HEK293 (cell line): ENCODE measurements around the gene FXYD1.

Source experiments
- CTCF ChIA-PET: fragments of 350-600 bp; formaldehyde crosslinking; extraction: SDS; loops from one replicate; lab custom pipeline; 2021; ENCODE audit warnings: antibody characterized with exemption; lab: Yijun Ruan, JAX
- POLR2A ChIA-PET: fragments of 300-600 bp; formaldehyde crosslinking; extraction: SDS; loops from one replicate; lab custom pipeline; 2020; ENCODE audit warnings: antibody characterized with exemption, inconsistent platforms; lab: Yijun Ruan, JAX
- H3K27ac ChIP-seq: fragments of 200-500 bp; sonication (Bioruptor generic); 2 replicates; pipeline ENCODE4 v1.5.1; 2014; ENCODE audit warnings: low read depth, low read length, control low read depth, inconsistent platforms; ENCODE audit errors: extremely low read depth
- H3K36me3 ChIP-seq, 2 experiments: fragments of 200-500 bp in 1 of 2; sonication (Bioruptor generic) in 1 of 2; 1 replicate in 1 of 2; 2 replicates in 1 of 2; pipeline ENCODE4 v1.5.1; 2014 to 2017; ENCODE audit warnings: inconsistent platforms in 2 of 2, low read length in 2 of 2; ENCODE audit not compliant: control insufficient read depth in 2 of 2, insufficient read depth in 1 of 2
- H3K4me1 ChIP-seq: fragments of 200-500 bp; sonication (Bioruptor generic); 2 replicates; pipeline ENCODE4 v1.5.1; 2014; ENCODE audit warnings: mild to moderate bottlenecking, low read length, inconsistent platforms; ENCODE audit not compliant: control insufficient read depth, insufficient read depth
- H3K4me3 ChIP-seq: 2 replicates; pipeline ENCODE4 v1.5.1; 2011; ENCODE audit warnings: low read depth, mild to moderate bottlenecking, control low read depth, low read length, moderate library complexity
- H3K9me3 ChIP-seq: fragments of 200-500 bp; sonication (Bioruptor generic); 2 replicates; pipeline ENCODE4 v1.5.1; 2014; ENCODE audit warnings: low read depth, low read length, inconsistent platforms; ENCODE audit not compliant: control insufficient read depth, insufficient read depth
- GFI1B ChIP-seq: fragments of 450-650 bp; formaldehyde crosslinking; IDR thresholded peaks from 2 replicates; pipeline ENCODE4 v1.5.1; 2016; ENCODE audit warnings: missing biosample characterization, missing genetic modification characterization
- GLI4 ChIP-seq: fragments of 450-650 bp; formaldehyde crosslinking; IDR thresholded peaks from 2 replicates; pipeline ENCODE4 v1.5.1; 2016; ENCODE audit warnings: missing biosample characterization, missing genetic modification characterization
- HOXC10 ChIP-seq: sonication (generic); formaldehyde crosslinking; IDR thresholded peaks from 2 replicates; pipeline ENCODE4 v1.8.1; 2023; ENCODE audit warnings: mild to moderate bottlenecking, missing genetic modification reagents
- PBX3 ChIP-seq: sonication (generic); formaldehyde crosslinking; IDR thresholded peaks from 2 replicates; pipeline ENCODE4 v1.8.1; 2022; ENCODE audit warnings: mild to moderate bottlenecking, moderate library complexity, missing genetic modification reagents
- SCRT2 ChIP-seq: fragments of 450-650 bp; formaldehyde crosslinking; IDR thresholded peaks from 2 replicates; pipeline ENCODE4 v1.5.1; 2016; ENCODE audit warnings: missing biosample characterization, missing genetic modification characterization
- ZBTB6 ChIP-seq: fragments of 450-650 bp; formaldehyde crosslinking; IDR thresholded peaks from 2 replicates; pipeline ENCODE4 v1.5.1; 2017; ENCODE audit warnings: missing biosample characterization, missing genetic modification characterization
- ZBTB7A ChIP-seq: fragments of 450-650 bp; formaldehyde crosslinking; IDR thresholded peaks from 2 replicates; pipeline ENCODE4 v1.5.1; 2016; ENCODE audit warnings: low read depth, missing biosample characterization, missing genetic modification characterization
- ZNF121 ChIP-seq: fragments of 450-650 bp; formaldehyde crosslinking; IDR thresholded peaks from 2 replicates; pipeline ENCODE4 v1.5.1; 2016; ENCODE audit warnings: missing biosample characterization, missing genetic modification characterization
- ZNF140 ChIP-seq: fragments of 450-650 bp; formaldehyde crosslinking; IDR thresholded peaks from 2 replicates; pipeline ENCODE4 v1.5.1; 2016; ENCODE audit warnings: missing biosample characterization, missing genetic modification characterization
- ZNF2 ChIP-seq: fragments of 450-650 bp; formaldehyde crosslinking; IDR thresholded peaks from 2 replicates; pipeline ENCODE4 v1.5.1; 2016; ENCODE audit warnings: missing biosample characterization, missing genetic modification characterization
- ZNF26 ChIP-seq: fragments of 450-650 bp; formaldehyde crosslinking; IDR thresholded peaks from 2 replicates; pipeline ENCODE4 v1.5.1; 2016; ENCODE audit warnings: missing biosample characterization, missing genetic modification characterization
- ZNF335 ChIP-seq: fragments of 450-650 bp; formaldehyde crosslinking; conservative IDR thresholded peaks from 2 replicates; pipeline ENCODE4 v1.5.1; 2016; ENCODE audit warnings: missing biosample characterization, missing genetic modification characterization
- ZNF366 ChIP-seq: fragments of 450-650 bp; formaldehyde crosslinking; conservative IDR thresholded peaks from 2 replicates; pipeline ENCODE4 v1.5.1; 2016; ENCODE audit warnings: missing biosample characterization, missing genetic modification characterization
- ZNF426 ChIP-seq: fragments of 450-650 bp; formaldehyde crosslinking; IDR thresholded peaks from 2 replicates; pipeline ENCODE4 v1.5.1; 2017; ENCODE audit warnings: missing biosample characterization, missing genetic modification characterization, mild to moderate bottlenecking, inconsistent platforms, moderate library complexity
- ZNF548 ChIP-seq: fragments of 450-650 bp; formaldehyde crosslinking; IDR thresholded peaks from 2 replicates; pipeline ENCODE4 v1.5.1; 2016; ENCODE audit warnings: missing biosample characterization, missing genetic modification characterization
- ZNF549 ChIP-seq: fragments of 450-650 bp; IDR thresholded peaks from 2 replicates; pipeline ENCODE4 v1.5.1; 2018; ENCODE audit warnings: missing biosample characterization, missing genetic modification characterization, mild to moderate bottlenecking, inconsistent platforms, moderate library complexity
- ZNF555 ChIP-seq: fragments of 450-650 bp; formaldehyde crosslinking; conservative IDR thresholded peaks from 2 replicates; pipeline ENCODE4 v1.5.1; 2017; ENCODE audit warnings: missing biosample characterization, mild to moderate bottlenecking, missing genetic modification characterization, inconsistent platforms
- ZNF596 ChIP-seq: fragments of 450-650 bp; IDR thresholded peaks from 2 replicates; pipeline ENCODE4 v1.5.0; 2018; ENCODE audit warnings: missing biosample characterization, mild to moderate bottlenecking, missing genetic modification characterization, moderate library complexity
- ZNF600 ChIP-seq: fragments of 450-650 bp; formaldehyde crosslinking; IDR thresholded peaks from 2 replicates; pipeline ENCODE4 v1.5.1; 2016; ENCODE audit warnings: missing biosample characterization, missing genetic modification characterization
- ZNF660 ChIP-seq: fragments of 450-650 bp; IDR thresholded peaks from 2 replicates; pipeline ENCODE4 v1.5.1; 2018; ENCODE audit warnings: missing biosample characterization, mild to moderate bottlenecking, missing genetic modification characterization
- ZNF670 ChIP-seq: fragments of 450-650 bp; formaldehyde crosslinking; IDR thresholded peaks from 2 replicates; pipeline ENCODE4 v1.5.1; 2016; ENCODE audit warnings: missing biosample characterization, missing genetic modification characterization, low read depth
- ZNF677 ChIP-seq: fragments of 450-650 bp; IDR thresholded peaks from 2 replicates; pipeline ENCODE4 v1.5.0; 2018; ENCODE audit warnings: missing biosample characterization, mild to moderate bottlenecking, missing genetic modification characterization, moderate library complexity
- ZNF776 ChIP-seq: fragments of 450-650 bp; formaldehyde crosslinking; IDR thresholded peaks from 2 replicates; pipeline ENCODE4 v1.5.0; 2017; ENCODE audit warnings: missing biosample characterization, missing genetic modification characterization, borderline replicate concordance
- ZSCAN30 ChIP-seq: fragments of 450-650 bp; IDR thresholded peaks from 2 replicates; pipeline ENCODE4 v1.5.1; 2018; ENCODE audit warnings: missing biosample characterization, mild to moderate bottlenecking, missing genetic modification characterization, moderate library complexity
- ZSCAN4 ChIP-seq: fragments of 450-650 bp; formaldehyde crosslinking; IDR thresholded peaks from 2 replicates; pipeline ENCODE4 v1.5.1; 2017; ENCODE audit warnings: missing biosample characterization, missing genetic modification characterization

Gene FXYD1

GRCh38 chr19:35171730-35172129, 33.1 kb downstream of the FXYD1 start:
- ChIA-PET CTCF (interaction anchor here (0.6 to 1.6 kb wide), 4 partner anchors 30 to 489 kb away, joined by 3 to 6 read pairs (median 4); partner anchors contain the start of gene LGI4), POLR2A (interaction anchor here (0.7 to 1.4 kb wide), 2 partner anchors 9 to 19 kb away, joined by 3 to 5 read pairs; no protein-coding TSS in a partner anchor)
- peaks cover 3 to 31% of the 10 kb centered on the region in 2 experiments; a peak in 2 of 3 replicates for H3K36me3 ChIP-seq
- no peaks in the 10 kb centered on the region for H3K4me1 ChIP-seq
- no peaks in the 10 kb centered on the region; the same call in 1 of the 2 replicates for H3K9me3 ChIP-seq
- TF ChIP-seq ZNF555 (tag by site-specific recombination) (no peak), ZNF670 (no peak), GFI1B (tag by site-specific recombination) (no peak)
- H3K4me3 ChIP-seq = no peak overlapping the region
- H3K27ac ChIP-seq = no peak overlapping the region

GRCh38 chr19:35174226-35174625, 35.6 kb downstream of the FXYD1 start:
- Histone ChIP-seq H3K4me1 (no peaks in the 10 kb centered on the region), H3K36me3 (peaks cover 3 to 13% of the 10 kb centered on the region in 2 experiments; a peak in 2 of 3 replicates), H3K4me3 (no peak overlapping the region), H3K9me3 (no peaks in the 10 kb centered on the region), H3K27ac (no peak overlapping the region)
- POLR2A ChIA-PET = no interaction called here
- CTCF ChIA-PET = interaction anchor here (0.5 to 2.3 kb wide), 8 partner anchors 13 to 498 kb away, joined by 3 to 7 read pairs (median 4); partner anchors contain the start of genes FXYD5 and LGI4
- peak; percentile 92 for TF ChIP-seq ZNF366 (tag by site-specific recombination)
- 0 out of 2 replicates have a peak, but pooled peaks have one; percentile 9 for TF ChIP-seq ZNF776 (tag by site-specific recombination)
- no peak for TF ChIP-seq ZNF677 (tag by site-specific recombination)
- TF ChIP-seq ZNF121 (tag by site-specific recombination) = 0 out of 2 replicates have a peak, but pooled peaks have one; percentile 14

GRCh38 chr19:35176181-35176570, 37.6 kb downstream of the FXYD1 start:
- Histone ChIP-seq H3K27ac (no peak overlapping the region), H3K36me3 (peaks cover 0 to 3% of the 10 kb centered on the region in 2 experiments; a peak in 1 of 3 replicates), H3K4me1 (no peaks in the 10 kb centered on the region), H3K9me3 (no peaks in the 10 kb centered on the region), H3K4me3 (no peak overlapping the region)
- ChIA-PET CTCF (interaction anchor here (0.6 to 1.4 kb wide), 3 partner anchors 22 to 60 kb away, joined by 3 to 8 read pairs (median 5); partner anchors contain the start of gene FXYD5), POLR2A (no interaction called here)
- TF ChIP-seq HOXC10 (CRISPR knock-in tag) (no peak), ZNF596 (tag by site-specific recombination) (no peak), ZNF549 (tag by site-specific recombination) (no peak), ZNF600 (no peak), ZNF426 (no peak), GFI1B (tag by site-specific recombination) (no peak), ZNF2 (tag by site-specific recombination) (no peak), SCRT2 (tag by site-specific recombination) (no peak), PBX3 (no peak), ZNF548 (no peak), ZSCAN4 (no peak), ZNF335 (no peak), GLI4 (tag by site-specific recombination) (no peak), ZSCAN30 (tag by site-specific recombination) (no peak), ZNF140 (no peak), ZBTB6 (tag by site-specific recombination) (no peak), ZNF26 (tag by site-specific recombination) (no peak), ZBTB7A (tag by site-specific recombination) (no peak), ZNF660 (no peak)
